Measurements from ENCODE around the gene NCAPD3. TPM values are rescaled to one million over a fixed set of nuclear protein-coding genes. Genes with fewer than 3 reads are reported as not detected.

Gene NCAPD3
- total RNA-seq, 4 donors from 2014 or later = 8.0 to 22.2 (median 17.5) TPM

DNA sequence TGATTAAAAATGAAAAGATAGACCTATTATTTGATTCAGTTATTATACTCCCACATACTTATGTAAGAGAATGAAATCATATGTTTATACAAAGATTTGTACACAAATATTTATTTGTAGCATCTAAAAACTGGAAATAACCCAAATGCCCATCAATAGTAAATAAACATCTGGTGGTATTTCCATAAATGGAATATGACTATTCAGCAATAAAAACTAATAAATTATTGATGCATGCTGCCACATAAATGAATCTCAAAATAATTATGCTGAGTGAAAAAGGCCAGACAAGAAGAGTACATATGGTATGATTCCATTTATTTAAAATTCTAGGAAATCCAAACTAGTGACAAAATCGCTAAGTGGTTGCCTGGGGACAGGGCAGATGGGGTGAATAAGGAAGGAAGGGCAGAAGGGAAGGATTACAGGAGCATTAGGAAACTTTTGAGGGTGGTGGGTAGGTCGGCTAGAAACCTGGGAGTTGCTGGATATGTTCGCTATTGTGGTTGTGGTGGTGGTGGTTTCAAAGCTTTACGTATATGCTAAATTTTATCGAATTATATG lies 113.4 kb downstream of the NCAPD3 start:
- Histone ChIP-seq H3K9me3 (peaks cover 0 to 5% (median 0%) of the 10 kb centered on the region in 3 donors), H3K36me3 (no peaks in the 10 kb centered on the region), H3K4me3 (no peak overlapping the region), H3K27me3 (no peaks in the 10 kb centered on the region), H3K4me1 (no peaks in the 10 kb centered on the region), H3K27ac (no peak overlapping the region)
- 84 to 86% methylated on average over 5 of the region's 5 CpGs for WGBS, 2 donors
- intact Hi-C loops (cut with DNase I) = no loop called here
- no peak for TF ChIP-seq POLR2A (IDR thresholded peaks at IDR 0.05)
- TF ChIP-seq, protein P1, sequence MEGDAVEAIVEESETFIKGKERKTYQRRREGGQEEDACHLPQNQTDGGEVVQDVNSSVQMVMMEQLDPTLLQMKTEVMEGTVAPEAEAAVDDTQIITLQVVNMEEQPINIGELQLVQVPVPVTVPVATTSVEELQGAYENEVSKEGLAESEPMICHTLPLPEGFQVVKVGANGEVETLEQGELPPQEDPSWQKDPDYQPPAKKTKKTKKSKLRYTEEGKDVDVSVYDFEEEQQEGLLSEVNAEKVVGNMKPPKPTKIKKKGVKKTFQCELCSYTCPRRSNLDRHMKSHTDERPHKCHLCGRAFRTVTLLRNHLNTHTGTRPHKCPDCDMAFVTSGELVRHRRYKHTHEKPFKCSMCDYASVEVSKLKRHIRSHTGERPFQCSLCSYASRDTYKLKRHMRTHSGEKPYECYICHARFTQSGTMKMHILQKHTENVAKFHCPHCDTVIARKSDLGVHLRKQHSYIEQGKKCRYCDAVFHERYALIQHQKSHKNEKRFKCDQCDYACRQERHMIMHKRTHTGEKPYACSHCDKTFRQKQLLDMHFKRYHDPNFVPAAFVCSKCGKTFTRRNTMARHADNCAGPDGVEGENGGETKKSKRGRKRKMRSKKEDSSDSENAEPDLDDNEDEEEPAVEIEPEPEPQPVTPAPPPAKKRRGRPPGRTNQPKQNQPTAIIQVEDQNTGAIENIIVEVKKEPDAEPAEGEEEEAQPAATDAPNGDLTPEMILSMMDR (IDR thresholded peaks at IDR 0.05) = no peak
- DNase-seq = no peak

Other genes with a start within 250 kb of the NCAPD3 start
- 10 to 100 TPM in 2 of 4 donors, 1 to 10 TPM in 2; 1.6 to 21.4 (median 7.9) TPM for gene JAM3, start 154.9 kb downstream of the NCAPD3 start, total RNA-seq
- 10 to 100 TPM; 25.2 to 30.7 (median 25.9) TPM for gene VPS26B, start 704 bp upstream of the NCAPD3 start, total RNA-seq
- gene THYN1, start 29.4 kb upstream of the NCAPD3 start, total RNA-seq = 10 to 100 TPM; 15.7 to 34.2 (median 26.2) TPM
- 10 to 100 TPM; 11.3 to 25.1 (median 18.2) TPM for gene ACAD8, start 29.6 kb upstream of the NCAPD3 start, total RNA-seq
- under 1 TPM in 1 of 4 donors, not detected in 3; under 0.01 TPM for gene GLB1L3, start 52.4 kb upstream of the NCAPD3 start, total RNA-seq
- 1 to 10 TPM; 2.8 to 7.8 (median 3.7) TPM for gene GLB1L2, start 108.0 kb upstream of the NCAPD3 start, total RNA-seq
- gene B3GAT1, start 188.3 kb upstream of the NCAPD3 start, total RNA-seq = under 1 TPM in 3 of 4 donors, not detected in 1; 0.09 to 0.94 (median 0.38) TPM

Data from esophagus squamous epithelium (tissue), 5 donors.